Suprapubic skin (tissue), 4 donors: ENCODE results near the gene SASH1.

ENCODE experiments used
- POLR2A ChIP-seq, 2 donors: fragments of 450-650 bp; IDR thresholded peaks; one replicate each; pipeline ENCODE4 v1.6.1; 2017; ENCODE audit warnings: antibody characterized with exemption in 2 of 2, mild to moderate bottlenecking in 2 of 2, moderate library complexity in 2 of 2
- POLR2AphosphoS5 ChIP-seq, 3 donors: sonication (generic); formaldehyde crosslinking; IDR thresholded peaks; one replicate each; pipeline ENCODE4 v1.6.1; 2017; ENCODE audit warnings: antibody characterized with exemption in 3 of 3
- TF ChIP-seq, protein P1 (sequence below), 2 donors: fragments of 200-600 bp in 1 of 2; fragments of 450-650 bp in 1 of 2; sonication (generic) in 1 of 2; IDR thresholded peaks; one replicate each; pipeline ENCODE4 v1.5.1; 2016 to 2019; ENCODE audit warnings: antibody characterized with exemption in 2 of 2, mild to moderate bottlenecking in 1 of 2, moderate library complexity in 1 of 2

GRCh38 chr6:148313488-148313887 lies 29.1 kb upstream of the SASH1 start:
- TF ChIP-seq, protein P1, sequence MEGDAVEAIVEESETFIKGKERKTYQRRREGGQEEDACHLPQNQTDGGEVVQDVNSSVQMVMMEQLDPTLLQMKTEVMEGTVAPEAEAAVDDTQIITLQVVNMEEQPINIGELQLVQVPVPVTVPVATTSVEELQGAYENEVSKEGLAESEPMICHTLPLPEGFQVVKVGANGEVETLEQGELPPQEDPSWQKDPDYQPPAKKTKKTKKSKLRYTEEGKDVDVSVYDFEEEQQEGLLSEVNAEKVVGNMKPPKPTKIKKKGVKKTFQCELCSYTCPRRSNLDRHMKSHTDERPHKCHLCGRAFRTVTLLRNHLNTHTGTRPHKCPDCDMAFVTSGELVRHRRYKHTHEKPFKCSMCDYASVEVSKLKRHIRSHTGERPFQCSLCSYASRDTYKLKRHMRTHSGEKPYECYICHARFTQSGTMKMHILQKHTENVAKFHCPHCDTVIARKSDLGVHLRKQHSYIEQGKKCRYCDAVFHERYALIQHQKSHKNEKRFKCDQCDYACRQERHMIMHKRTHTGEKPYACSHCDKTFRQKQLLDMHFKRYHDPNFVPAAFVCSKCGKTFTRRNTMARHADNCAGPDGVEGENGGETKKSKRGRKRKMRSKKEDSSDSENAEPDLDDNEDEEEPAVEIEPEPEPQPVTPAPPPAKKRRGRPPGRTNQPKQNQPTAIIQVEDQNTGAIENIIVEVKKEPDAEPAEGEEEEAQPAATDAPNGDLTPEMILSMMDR (IDR thresholded peaks at IDR 0.05), result no peak
- TF ChIP-seq POLR2AphosphoS5 (IDR thresholded peaks at IDR 0.05) (no peak), POLR2A (IDR thresholded peaks at IDR 0.05) (no peak)
